Tibial nerve (tissue), 3 donors: ENCODE data around the gene FLT3.

ENCODE experiments used
- POLR2A ChIP-seq, 2 donors: fragments of 450-650 bp; IDR thresholded peaks; one replicate each; pipeline ENCODE4 v1.6.1; 2017; ENCODE audit warnings: antibody characterized with exemption in 2 of 2, mild to moderate bottlenecking in 2 of 2, moderate library complexity in 2 of 2
- TF ChIP-seq, protein P1 (sequence below), 5 experiments: fragments of 200-600 bp in 3 of 5; fragments of 450-650 bp in 2 of 5; sonication (generic) in 3 of 5; IDR thresholded peaks; one replicate each; pipeline ENCODE4 v1.5.1; 2016 to 2019; ENCODE audit warnings: antibody characterized with exemption in 5 of 5, mild to moderate bottlenecking in 3 of 5, moderate library complexity in 2 of 5

- TF ChIP-seq, protein P1, sequence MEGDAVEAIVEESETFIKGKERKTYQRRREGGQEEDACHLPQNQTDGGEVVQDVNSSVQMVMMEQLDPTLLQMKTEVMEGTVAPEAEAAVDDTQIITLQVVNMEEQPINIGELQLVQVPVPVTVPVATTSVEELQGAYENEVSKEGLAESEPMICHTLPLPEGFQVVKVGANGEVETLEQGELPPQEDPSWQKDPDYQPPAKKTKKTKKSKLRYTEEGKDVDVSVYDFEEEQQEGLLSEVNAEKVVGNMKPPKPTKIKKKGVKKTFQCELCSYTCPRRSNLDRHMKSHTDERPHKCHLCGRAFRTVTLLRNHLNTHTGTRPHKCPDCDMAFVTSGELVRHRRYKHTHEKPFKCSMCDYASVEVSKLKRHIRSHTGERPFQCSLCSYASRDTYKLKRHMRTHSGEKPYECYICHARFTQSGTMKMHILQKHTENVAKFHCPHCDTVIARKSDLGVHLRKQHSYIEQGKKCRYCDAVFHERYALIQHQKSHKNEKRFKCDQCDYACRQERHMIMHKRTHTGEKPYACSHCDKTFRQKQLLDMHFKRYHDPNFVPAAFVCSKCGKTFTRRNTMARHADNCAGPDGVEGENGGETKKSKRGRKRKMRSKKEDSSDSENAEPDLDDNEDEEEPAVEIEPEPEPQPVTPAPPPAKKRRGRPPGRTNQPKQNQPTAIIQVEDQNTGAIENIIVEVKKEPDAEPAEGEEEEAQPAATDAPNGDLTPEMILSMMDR (IDR thresholded peaks at IDR 0.05) = no peak
- no peak for TF ChIP-seq POLR2A (IDR thresholded peaks at IDR 0.05)
These were observed 57.2 kb downstream of the FLT3 start for GRCh38 chr13:28043224-28043623.
